GM18520 (cell line): ENCODE measurements around the gene MERTK.
"Not testable (repeated sequence)": the region's sequence is repeated elsewhere in the genome, so short reads cannot be mapped to it uniquely, and the experiment has no call there.

ENCODE experiments used
- ATAC-seq: cut with Tn5 transposase; IDR thresholded peaks from one replicate; pipeline ENCODE4 v1.9.1; 2021; ENCODE audit not compliant: unreplicated experiment

MERTK gene

GRCh38 chr2:111945444-111946293 is 47.3 kb downstream of the MERTK start:
- no peak for ATAC-seq

GRCh38 chr2:111946294-111947114 is 48.1 kb downstream of the MERTK start:
- no peak for ATAC-seq

GRCh38 chr2:111947219-111947618 is 48.8 kb downstream of the MERTK start:
- ATAC-seq: no peak

GRCh38 chr2:111948832-111949231 is 50.4 kb downstream of the MERTK start:
- ATAC-seq: no peak

- no peak for ATAC-seq
These were observed 51.8 kb downstream of the MERTK start for GRCh38 chr2:111950236-111950635.

- no peak for ATAC-seq
These were observed 53.1 kb downstream of the MERTK start for GRCh38 chr2:111951486-111951885.

- no peak for ATAC-seq
These were observed 54.6 kb downstream of the MERTK start for GRCh38 chr2:111952871-111953452.

GRCh38 chr2:111954602-111955332 is 56.4 kb downstream of the MERTK start:
- ATAC-seq: no peak

- ATAC-seq: no peak
These were observed 59.5 kb downstream of the MERTK start for GRCh38 chr2:111957872-111958354.

- no peak for ATAC-seq
These were observed 60.5 kb downstream of the MERTK start for GRCh38 chr2:111958901-111959300.

GRCh38 chr2:111961663-111962062 is 63.3 kb downstream of the MERTK start:
- ATAC-seq: no peak

GRCh38 chr2:111963086-111963485 is 64.7 kb downstream of the MERTK start:
- not testable (repeated sequence) for ATAC-seq

GRCh38 chr2:111963508-111963907 is 65.1 kb downstream of the MERTK start:
- ATAC-seq: not testable (repeated sequence)

- no peak for ATAC-seq
These were observed 66.7 kb downstream of the MERTK start for GRCh38 chr2:111965062-111965461.

GRCh38 chr2:111966241-111966640 is 67.8 kb downstream of the MERTK start:
- ATAC-seq: no peak

GRCh38 chr2:111967018-111967417 is 68.6 kb downstream of the MERTK start:
- ATAC-seq: no peak

- ATAC-seq: no peak
These were observed 72.0 kb downstream of the MERTK start for GRCh38 chr2:111970453-111970852.

GRCh38 chr2:111972955-111973565 is 74.7 kb downstream of the MERTK start:
- no peak for ATAC-seq

GRCh38 chr2:111973701-111974100 is 75.3 kb downstream of the MERTK start:
- ATAC-seq: no peak

GRCh38 chr2:111975053-111975552 is 76.7 kb downstream of the MERTK start:
- ATAC-seq: no peak
